Mesenchymal stem cell (in vitro differentiated cells and primary cell): ENCODE data around the gene CHIT1.

Experiments used
- DNase-seq: peaks from one replicate; pipeline ENCODE4 v3.0.0-alpha.2; 2013
- H2AFZ ChIP-seq: one replicate; pipeline ENCODE4 v1.6.1; 2013; ENCODE audit warnings: low read depth, mild to moderate bottlenecking, control low read depth, inconsistent platforms, low read length, moderate library complexity
- H2AK5ac ChIP-seq: 2 replicates; pipeline ENCODE4 v1.6.1; 2013; ENCODE audit warnings: low read length, moderate library complexity, mild to moderate bottlenecking, inconsistent platforms; ENCODE audit not compliant: severe bottlenecking
- H2BK120ac ChIP-seq: one replicate; pipeline ENCODE4 v1.6.1; 2013; ENCODE audit warnings: low read depth, mild to moderate bottlenecking, inconsistent platforms, low read length, moderate library complexity
- H2BK12ac ChIP-seq, 2 experiments: one replicate each; pipeline ENCODE4 v1.6.1; 2013; ENCODE audit warnings: inconsistent platforms in 2 of 2, low read length in 2 of 2, mild to moderate bottlenecking in 2 of 2, moderate library complexity in 2 of 2, control low read depth in 1 of 2
- H2BK15ac ChIP-seq: one replicate; pipeline ENCODE4 v1.6.1; 2013; ENCODE audit warnings: mild to moderate bottlenecking, low read depth, inconsistent platforms; ENCODE audit not compliant: poor library complexity, severe bottlenecking
- H2BK5ac ChIP-seq: 2 replicates; pipeline ENCODE4 v1.6.1; 2013; ENCODE audit warnings: low read depth, mild to moderate bottlenecking, low read length, control low read depth, inconsistent platforms; ENCODE audit not compliant: poor library complexity, severe bottlenecking
- H3K14ac ChIP-seq, 2 experiments: one replicate each; pipeline ENCODE4 v1.6.1; 2013; ENCODE audit warnings: inconsistent platforms in 2 of 2, low read length in 2 of 2, control low read depth in 1 of 2, mild to moderate bottlenecking in 1 of 2, moderate library complexity in 1 of 2
- H3K18ac ChIP-seq, 2 experiments: one replicate each; pipeline ENCODE4 v1.6.1; 2013; ENCODE audit warnings: inconsistent platforms in 2 of 2, low read length in 2 of 2, control low read depth in 1 of 2, low read depth in 1 of 2, mild to moderate bottlenecking in 1 of 2
- H3K23ac ChIP-seq, 2 experiments: one replicate each; pipeline ENCODE4 v1.6.1; 2013; ENCODE audit warnings: inconsistent platforms in 2 of 2, low read length in 2 of 2, mild to moderate bottlenecking in 2 of 2, moderate library complexity in 2 of 2, control low read depth in 1 of 2
- H3K27ac ChIP-seq: 2 replicates; pipeline ENCODE4 v1.5.1; 2013; ENCODE audit warnings: mild to moderate bottlenecking, moderate library complexity, low read length, control low read depth, inconsistent platforms; ENCODE audit not compliant: poor library complexity, severe bottlenecking
- H3K27me3 ChIP-seq, 2 experiments: 2 replicates each; pipeline versions ENCODE4 v1.6.1 to v1.7.0; 2013; ENCODE audit warnings: low read length in 2 of 2, mild to moderate bottlenecking in 2 of 2, moderate library complexity in 2 of 2, control low read depth in 1 of 2, inconsistent platforms in 1 of 2; ENCODE audit not compliant: control insufficient read depth in 1 of 2, insufficient read depth in 1 of 2
- H3K36me3 ChIP-seq, 2 experiments: 2 replicates each; pipeline versions ENCODE4 v1.6.1 to v1.7.0; 2013; ENCODE audit warnings: low read length in 2 of 2, control low read depth in 1 of 2, inconsistent platforms in 1 of 2, low read depth in 1 of 2, mild to moderate bottlenecking in 1 of 2; ENCODE audit not compliant: insufficient read depth in 2 of 2, control insufficient read depth in 1 of 2
- H3K4ac ChIP-seq, 2 experiments: one replicate each; pipeline ENCODE4 v1.6.1; 2013; ENCODE audit warnings: inconsistent platforms in 2 of 2, low read length in 2 of 2, mild to moderate bottlenecking in 2 of 2, moderate library complexity in 2 of 2, control low read depth in 1 of 2, low read depth in 1 of 2
- H3K4me1 ChIP-seq: 2 replicates; pipeline ENCODE4 v1.6.1; 2013; ENCODE audit warnings: low read depth, low read length, control low read depth; ENCODE audit not compliant: control insufficient read depth, insufficient read depth
- H3K4me2 ChIP-seq: 2 replicates; pipeline ENCODE4 v1.6.1; 2013; ENCODE audit warnings: low read length, mild to moderate bottlenecking, inconsistent platforms; ENCODE audit not compliant: poor library complexity, severe bottlenecking
- H3K4me3 ChIP-seq, 2 experiments: 2 replicates each; pipeline versions ENCODE4 v1.5.1 to v1.7.0; 2013; ENCODE audit warnings: low read length in 2 of 2, mild to moderate bottlenecking in 2 of 2, control low read depth in 1 of 2, low read depth in 1 of 2; ENCODE audit not compliant: insufficient read depth in 1 of 2
- H3K79me1 ChIP-seq: replicated peaks from 2 replicates; pipeline ENCODE4 v1.6.1; 2013; ENCODE audit warnings: mild to moderate bottlenecking, control low read depth, low read length, inconsistent platforms; ENCODE audit not compliant: poor library complexity, severe bottlenecking
- H3K9ac ChIP-seq: 2 replicates; pipeline ENCODE4 v1.7.0; 2013; ENCODE audit warnings: mild to moderate bottlenecking, low read length, moderate library complexity
- H3K9me3 ChIP-seq: 2 replicates; pipeline ENCODE4 v1.7.0; 2013; ENCODE audit warnings: mild to moderate bottlenecking, low read length; ENCODE audit not compliant: control insufficient read depth
- H4K8ac ChIP-seq: one replicate; pipeline ENCODE4 v1.6.1; 2013; ENCODE audit warnings: inconsistent platforms, mild to moderate bottlenecking, low read length, moderate library complexity
- H4K91ac ChIP-seq: one replicate; pipeline ENCODE4 v1.6.1; 2013; ENCODE audit warnings: mild to moderate bottlenecking, low read length, inconsistent platforms
- WGBS: methylation state at CpG from one replicate; pipeline ENCODE4 v1.1.7; 2013; ENCODE audit warnings: mixed read lengths; 5-methylcytosine and 5-hydroxymethylcytosine counted together

The CHIT1 gene

GRCh38 chr1:203171341-203172183 is 57.9 kb downstream of the CHIT1 start:
- peak overlapping the region; percentile 12 for H2BK120ac ChIP-seq
- H2BK5ac ChIP-seq: peak overlapping the region; percentile 67
- no peaks in the 10 kb centered on the region for H3K9me3 ChIP-seq

DNA sequence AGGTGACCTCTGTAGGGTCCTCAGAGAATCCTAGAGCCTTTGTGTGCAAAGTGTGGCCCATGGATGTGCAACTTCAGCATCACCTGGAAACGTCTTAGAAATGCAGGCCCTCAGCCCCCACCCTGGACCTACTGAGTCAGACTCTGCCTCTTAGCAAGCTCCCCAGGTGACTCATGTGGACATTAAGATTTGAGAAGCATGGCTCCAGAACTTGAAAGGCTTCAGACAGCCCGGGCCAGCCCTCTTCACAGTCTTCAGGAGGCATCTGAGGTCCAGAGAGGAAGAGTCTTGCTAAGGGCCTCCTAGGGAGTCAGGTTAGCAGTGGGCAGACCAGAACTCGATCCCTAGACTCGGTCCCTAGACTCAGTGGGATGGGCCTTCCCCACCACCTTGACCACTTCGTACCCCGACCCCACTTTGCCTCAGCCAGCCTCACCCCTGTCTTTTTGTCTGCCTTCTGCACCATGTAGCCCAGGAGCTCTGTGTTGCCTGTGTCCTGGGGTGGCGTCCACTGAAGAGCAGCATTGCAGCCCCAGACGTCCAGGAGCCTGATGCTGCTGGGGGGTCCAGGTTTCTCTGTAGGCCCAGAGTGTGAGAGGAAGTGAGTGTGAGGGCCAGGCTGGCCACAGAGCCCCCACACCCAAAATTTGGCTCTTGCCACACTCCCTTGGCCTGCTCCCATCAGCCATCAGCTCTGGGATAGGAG is 58.7 kb downstream of the CHIT1 start:
- DNase-seq: no peak
- Histone ChIP-seq H3K4ac (no peak overlapping the region), H3K4me1 (peaks cover 35% of the 10 kb centered on the region), H2BK120ac (peak overlapping the region; percentile 12), H2BK5ac (no peak overlapping the region), H2AK5ac (peak overlapping the region; percentile 26), H3K9ac (no peak overlapping the region), H3K18ac (peak overlapping the region in 1 of 2 experiments; percentile 37), H3K79me1 (peaks cover 12% of the 10 kb centered on the region), H2BK15ac (no peak overlapping the region), H3K4me2 (no peak overlapping the region), H3K27ac (no peak overlapping the region), H3K27me3 (no peaks in the 10 kb centered on the region), H4K91ac (peak overlapping the region; percentile 45), H3K23ac (no peak overlapping the region), H2BK12ac (no peak overlapping the region), H4K8ac (no peak overlapping the region), H3K14ac (no peak overlapping the region), H3K9me3 (no peaks in the 10 kb centered on the region), H2AFZ (no peak overlapping the region), H3K36me3 (peaks cover 4 to 44% of the 10 kb centered on the region in 2 experiments), H3K4me3 (peak overlapping the region in 1 of 2 experiments; percentile 16)
- 86% methylated on average over 8 of the region's 8 CpGs for WGBS

More at GRCh38 chr1:203171341-203172183, 57.9 kb downstream of the CHIT1 start:
- no peak overlapping the region for H2AFZ ChIP-seq
- H4K8ac ChIP-seq: no peak overlapping the region
- H3K9ac ChIP-seq: no peak overlapping the region
- H3K4me2 ChIP-seq: no peak overlapping the region
- H3K4me1 ChIP-seq: peaks cover 41% of the 10 kb centered on the region
- 96% methylated on average over 20 of the region's 22 CpGs for WGBS
- no peak overlapping the region for H2BK12ac ChIP-seq
- H3K27me3 ChIP-seq: no peaks in the 10 kb centered on the region
- peaks cover 10% of the 10 kb centered on the region for H3K79me1 ChIP-seq
- H3K27ac ChIP-seq: no peak overlapping the region
- no peak for DNase-seq
- H3K18ac ChIP-seq: peak overlapping the region in 1 of 2 experiments; percentile 37
- H3K14ac ChIP-seq: no peak overlapping the region
- H4K91ac ChIP-seq: peak overlapping the region; percentile 45
- H3K4ac ChIP-seq: no peak overlapping the region
- no peak overlapping the region for H3K23ac ChIP-seq
- no peak overlapping the region for H2BK15ac ChIP-seq
- peaks cover 0 to 36% of the 10 kb centered on the region in 2 experiments for H3K36me3 ChIP-seq
- H2AK5ac ChIP-seq: peak overlapping the region; percentile 32
- no peak overlapping the region for H3K4me3 ChIP-seq

GRCh38 chr1:203169770-203170520 is 59.5 kb downstream of the CHIT1 start:
- no peak overlapping the region for H2BK5ac ChIP-seq
- no peak overlapping the region for H2BK12ac ChIP-seq
- H3K14ac ChIP-seq: no peak overlapping the region
- no peak overlapping the region for H4K91ac ChIP-seq
- peaks cover 27% of the 10 kb centered on the region for H3K4me1 ChIP-seq
- no peak overlapping the region for H2AFZ ChIP-seq
- H2BK120ac ChIP-seq: no peak overlapping the region
- no peak overlapping the region for H3K4me2 ChIP-seq
- no peak overlapping the region for H4K8ac ChIP-seq
- no peak overlapping the region for H3K23ac ChIP-seq
- no peak overlapping the region for H3K4me3 ChIP-seq
- H3K9ac ChIP-seq: no peak overlapping the region
- H3K27ac ChIP-seq: no peak overlapping the region
- H2AK5ac ChIP-seq: no peak overlapping the region
- peaks cover 9 to 52% of the 10 kb centered on the region in 2 experiments for H3K36me3 ChIP-seq
- no peak for DNase-seq
- no peaks in the 10 kb centered on the region for H3K9me3 ChIP-seq
- H3K18ac ChIP-seq: no peak overlapping the region
- H3K27me3 ChIP-seq: no peaks in the 10 kb centered on the region
- no peak overlapping the region for H2BK15ac ChIP-seq
- no peak overlapping the region for H3K4ac ChIP-seq
- peaks cover 18% of the 10 kb centered on the region for H3K79me1 ChIP-seq
- 93% methylated on average over 14 of the region's 21 CpGs for WGBS
